AG08395 (cell line): ENCODE data around the gene IPO4.
"Not testable (repeated sequence)": the region's sequence is repeated elsewhere in the genome, so short reads cannot be mapped to it uniquely, and the experiment has no call there.

Source experiments
- DNase-seq: peaks from one replicate; pipeline ENCODE4 v3.0.0; 2012; ENCODE audit warnings: mixed read lengths, low spot score

IPO4 gene

GRCh38 chr14:24216876-24217275 is 28.3 kb upstream of the IPO4 start:
- DNase-seq = not testable (repeated sequence)

DNA sequence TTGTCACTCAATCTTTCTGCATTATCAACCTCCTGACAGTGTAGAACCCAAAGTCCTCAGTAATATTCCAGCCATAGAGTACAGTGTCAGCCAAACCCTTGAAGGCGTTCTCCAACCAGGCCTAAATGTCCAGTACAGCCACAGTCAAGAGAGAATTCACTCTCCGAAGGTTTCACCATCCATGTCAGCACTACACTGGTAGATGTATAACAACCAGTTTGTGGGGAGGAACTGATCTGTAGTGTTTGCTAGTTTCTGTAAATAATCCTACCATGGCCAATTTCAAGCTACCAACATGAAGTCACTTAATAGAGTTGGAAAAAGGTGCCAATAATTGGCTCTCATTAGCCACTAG is 27.7 kb upstream of the IPO4 start:
- DNase-seq = no peak

DNA sequence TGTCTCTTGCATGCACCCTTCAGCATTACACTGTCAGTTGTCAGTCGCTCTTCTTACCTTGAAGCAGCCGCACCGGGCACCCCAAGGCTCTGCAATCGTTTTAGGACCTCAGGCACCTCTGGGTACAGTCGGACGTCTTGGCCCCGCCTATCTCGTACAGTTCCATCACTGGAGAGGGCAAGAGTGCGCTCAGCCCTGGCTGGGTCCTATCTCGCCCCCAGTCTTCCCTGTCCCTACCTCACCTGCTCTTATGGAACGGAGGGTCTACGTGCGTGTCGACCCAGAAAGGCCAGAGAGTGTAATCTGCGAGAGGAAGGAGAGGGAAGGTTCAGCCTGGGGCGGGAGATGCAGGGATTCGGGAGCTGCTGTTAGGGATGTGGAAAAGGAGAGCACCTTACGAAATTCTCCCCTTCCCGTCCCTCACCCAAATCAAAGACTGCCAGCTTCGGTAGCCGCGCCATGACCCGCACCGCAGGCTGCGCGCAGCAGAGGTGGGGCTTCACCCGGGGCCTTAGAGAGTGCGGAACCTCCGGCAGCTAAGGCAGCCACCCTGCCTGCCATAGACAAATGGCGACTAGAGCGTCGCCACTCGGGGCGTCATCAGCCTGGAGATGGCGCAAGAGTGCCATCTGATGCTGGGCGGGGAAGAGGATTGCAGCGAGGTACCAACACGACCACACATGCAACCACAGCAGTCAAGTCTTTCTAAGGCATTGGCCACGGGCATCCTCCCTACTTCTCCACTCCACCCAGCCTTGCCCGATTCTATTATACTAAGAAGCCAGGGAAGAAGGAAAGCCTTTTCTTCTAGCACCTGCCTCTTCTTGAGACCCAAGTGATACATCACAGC is 27.1 kb upstream of the IPO4 start, which contains the start of gene MDP1:
Gene MDP1, minus strand, starts transcription at position 572 of the 850 bp plus-strand sequence. Its CDS starts 111 bp downstream, at position 461.
- peak; percentile 92 for DNase-seq

DNA sequence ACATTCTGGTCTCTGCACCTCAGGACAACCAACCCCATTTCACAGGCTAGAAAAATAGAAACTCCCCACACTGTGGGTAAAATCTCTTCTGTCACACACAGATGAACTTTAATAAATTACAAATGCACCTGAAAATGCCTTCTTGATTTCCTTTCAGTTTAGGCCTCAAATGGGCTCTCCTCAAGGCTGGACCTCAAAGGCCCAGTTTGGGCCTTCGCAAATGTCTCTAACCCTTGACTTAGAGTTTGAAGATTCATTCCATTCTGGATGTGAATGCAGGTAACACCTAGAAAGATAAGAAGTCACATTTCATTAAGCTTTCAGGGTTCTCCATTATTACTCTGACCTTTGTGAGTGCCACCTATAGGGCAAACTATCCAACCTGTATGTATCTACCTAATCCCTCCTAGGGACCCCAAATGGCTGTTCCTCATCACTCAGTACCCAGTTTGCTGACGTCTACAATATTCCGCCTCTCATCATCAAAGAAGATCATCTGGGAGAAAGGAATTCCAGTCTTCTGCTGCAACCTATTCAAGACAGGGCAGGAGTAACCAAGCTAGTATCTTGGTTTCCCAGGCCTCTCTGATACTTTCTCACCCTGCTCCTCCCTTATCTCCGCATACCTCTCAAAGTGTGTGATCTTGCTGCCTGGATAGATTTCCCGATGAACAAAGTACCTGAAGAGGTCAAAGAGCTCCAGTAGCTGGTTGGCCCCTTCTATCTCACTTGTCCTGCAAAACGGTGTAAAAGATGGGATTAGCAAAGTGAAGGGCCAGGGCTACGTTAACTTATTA is 25.4 kb upstream of the IPO4 start:
- no peak for DNase-seq

DNA sequence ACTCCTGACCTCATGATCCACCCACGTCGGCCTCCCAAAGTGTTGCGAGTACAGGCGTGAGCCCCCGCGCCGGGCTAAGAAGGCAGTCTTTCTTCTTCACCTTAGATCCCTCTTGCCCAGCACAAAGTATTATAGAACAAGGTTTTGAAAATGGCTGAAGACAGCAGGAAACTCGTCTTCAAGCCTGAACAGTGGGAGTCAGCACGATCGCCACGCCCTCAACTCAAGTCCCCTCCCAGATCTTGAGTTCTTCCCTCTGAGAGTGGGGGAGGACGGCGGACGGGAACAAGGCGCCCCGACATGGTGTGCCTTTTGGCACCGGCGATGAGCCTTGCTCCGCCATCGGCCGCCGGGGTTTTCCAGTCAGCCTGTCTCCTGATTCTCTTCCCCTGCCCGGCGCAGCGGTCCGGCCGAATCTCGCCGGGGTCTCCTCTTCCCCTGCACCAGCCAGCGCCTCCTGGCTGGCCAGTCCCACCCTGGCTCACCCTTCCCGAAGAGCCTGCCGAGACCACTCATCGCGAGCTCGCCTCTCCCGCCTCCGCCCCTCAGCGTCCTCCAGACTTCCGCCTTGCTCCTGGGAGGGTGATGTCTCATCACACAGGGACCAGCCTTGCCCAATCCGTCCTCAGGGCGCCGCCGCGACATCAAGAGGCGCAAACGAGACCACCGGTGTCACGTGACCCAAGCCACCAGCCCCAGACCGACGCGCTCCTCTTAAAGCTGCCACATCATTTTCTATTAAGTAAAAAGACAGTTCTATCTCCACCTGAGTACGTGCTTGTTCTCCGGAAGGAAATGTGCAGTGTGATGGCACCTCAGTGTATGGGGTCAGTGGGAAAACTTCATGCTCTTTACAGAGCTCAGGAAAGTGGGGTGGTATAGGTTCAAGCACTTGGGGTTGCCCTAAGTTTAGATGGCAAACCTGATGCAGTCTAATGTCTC is 24.6 kb upstream of the IPO4 start, which contains the start of gene CHMP4A:
Gene CHMP4A, minus strand, starts transcription at position 565 of the 942 bp plus-strand sequence. Its CDS starts 49 bp downstream, at position 516.
- peak; percentile 98 for DNase-seq

GRCh38 chr14:24211311-24211710 is 22.7 kb upstream of the IPO4 start:
- no peak for DNase-seq

- DNase-seq = no peak
Observed at GRCh38 chr14:24207625-24208024, 19.0 kb upstream of the IPO4 start.

- no peak for DNase-seq
Observed at GRCh38 chr14:24207104-24207551, 18.5 kb upstream of the IPO4 start.

- no peak for DNase-seq
Observed at GRCh38 chr14:24206260-24207103, 17.9 kb upstream of the IPO4 start.

- no peak for DNase-seq
Observed at GRCh38 chr14:24204163-24205146, 15.8 kb upstream of the IPO4 start.

DNA sequence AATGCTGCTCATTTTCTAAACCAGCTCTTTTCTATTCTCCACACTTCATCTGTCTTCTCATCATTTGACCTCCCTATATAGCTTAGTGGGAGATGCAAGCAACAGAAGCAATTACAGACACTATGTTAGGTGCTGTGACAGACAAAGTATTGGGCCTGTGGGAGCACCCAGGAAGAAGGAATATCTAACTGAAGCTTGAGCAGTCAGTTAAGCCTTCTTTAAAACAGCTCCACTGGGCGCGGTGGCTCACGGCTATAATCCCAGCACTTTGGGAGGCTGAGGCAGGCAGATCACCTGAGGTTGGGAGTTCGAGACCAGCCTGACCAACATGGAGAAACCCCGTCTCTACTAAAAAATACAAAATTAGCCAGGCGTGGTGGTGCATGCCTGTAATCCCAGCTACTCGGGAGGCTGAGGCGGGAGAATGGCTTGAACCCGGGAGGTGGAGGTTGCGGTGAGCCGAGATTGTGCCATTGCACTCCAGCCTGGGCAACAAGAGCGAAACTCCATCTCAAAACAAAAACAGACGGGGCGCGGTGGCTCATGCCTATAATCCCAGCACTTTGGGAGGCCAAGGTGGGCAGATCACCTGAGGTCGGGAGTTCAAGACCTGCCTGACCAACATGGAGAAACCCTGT is 14.8 kb upstream of the IPO4 start:
- not testable (repeated sequence) for DNase-seq

DNA sequence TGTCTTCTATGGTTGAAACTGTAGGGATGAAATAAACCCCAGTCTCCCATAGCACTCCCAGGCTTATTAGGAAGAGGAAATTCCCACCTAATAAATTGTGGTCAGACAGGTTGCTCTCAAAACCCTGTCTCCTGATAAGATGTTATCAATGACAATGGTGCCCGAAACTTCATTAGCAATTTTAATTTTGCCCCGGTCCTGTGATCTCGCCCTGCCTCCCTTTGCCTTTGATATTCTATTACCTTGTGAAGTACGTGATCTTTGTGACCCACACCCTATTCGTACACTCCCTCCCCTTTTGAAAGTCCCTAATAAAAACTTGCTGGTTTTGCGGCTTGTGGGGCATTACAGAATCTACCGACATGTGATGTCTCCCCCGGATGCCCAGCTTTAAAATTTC is 13.9 kb upstream of the IPO4 start:
- DNase-seq = not testable (repeated sequence)

DNA sequence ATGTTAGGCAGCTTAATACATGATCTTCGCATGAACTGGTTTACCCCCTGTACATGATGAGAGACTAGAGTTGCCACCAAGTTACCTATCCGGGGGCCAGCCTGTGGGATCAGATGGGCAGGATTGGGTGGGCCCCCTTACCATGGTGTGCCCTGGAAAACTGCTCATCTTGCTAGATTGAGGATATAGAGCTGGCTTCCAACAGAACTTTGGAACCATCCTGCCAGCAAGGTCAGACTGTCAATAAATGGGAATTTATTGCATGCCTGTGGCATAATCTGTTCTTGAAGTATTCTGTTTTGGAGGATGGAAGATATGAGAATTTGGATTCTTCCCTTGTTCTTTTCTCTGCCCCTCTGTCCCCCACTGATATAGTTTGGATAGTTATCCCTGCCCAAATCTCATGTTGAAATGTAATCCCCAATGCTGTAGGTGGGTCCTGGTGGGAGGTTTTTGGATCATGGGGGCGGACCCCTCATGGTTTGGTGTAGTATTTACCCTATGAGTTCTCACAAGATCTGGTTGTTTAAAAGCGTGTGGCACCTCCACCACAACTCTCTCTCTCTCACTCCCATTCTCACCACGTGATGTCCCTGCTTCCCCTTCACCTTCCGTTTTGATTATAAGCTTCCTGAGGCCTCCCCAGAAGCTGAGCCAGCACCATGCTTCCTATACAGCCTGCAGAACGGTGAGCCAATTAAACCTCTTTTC is 10.4 kb upstream of the IPO4 start:
- no peak for DNase-seq

- no peak for DNase-seq
Observed at GRCh38 chr14:24197056-24197450, 8.4 kb upstream of the IPO4 start.

DNA sequence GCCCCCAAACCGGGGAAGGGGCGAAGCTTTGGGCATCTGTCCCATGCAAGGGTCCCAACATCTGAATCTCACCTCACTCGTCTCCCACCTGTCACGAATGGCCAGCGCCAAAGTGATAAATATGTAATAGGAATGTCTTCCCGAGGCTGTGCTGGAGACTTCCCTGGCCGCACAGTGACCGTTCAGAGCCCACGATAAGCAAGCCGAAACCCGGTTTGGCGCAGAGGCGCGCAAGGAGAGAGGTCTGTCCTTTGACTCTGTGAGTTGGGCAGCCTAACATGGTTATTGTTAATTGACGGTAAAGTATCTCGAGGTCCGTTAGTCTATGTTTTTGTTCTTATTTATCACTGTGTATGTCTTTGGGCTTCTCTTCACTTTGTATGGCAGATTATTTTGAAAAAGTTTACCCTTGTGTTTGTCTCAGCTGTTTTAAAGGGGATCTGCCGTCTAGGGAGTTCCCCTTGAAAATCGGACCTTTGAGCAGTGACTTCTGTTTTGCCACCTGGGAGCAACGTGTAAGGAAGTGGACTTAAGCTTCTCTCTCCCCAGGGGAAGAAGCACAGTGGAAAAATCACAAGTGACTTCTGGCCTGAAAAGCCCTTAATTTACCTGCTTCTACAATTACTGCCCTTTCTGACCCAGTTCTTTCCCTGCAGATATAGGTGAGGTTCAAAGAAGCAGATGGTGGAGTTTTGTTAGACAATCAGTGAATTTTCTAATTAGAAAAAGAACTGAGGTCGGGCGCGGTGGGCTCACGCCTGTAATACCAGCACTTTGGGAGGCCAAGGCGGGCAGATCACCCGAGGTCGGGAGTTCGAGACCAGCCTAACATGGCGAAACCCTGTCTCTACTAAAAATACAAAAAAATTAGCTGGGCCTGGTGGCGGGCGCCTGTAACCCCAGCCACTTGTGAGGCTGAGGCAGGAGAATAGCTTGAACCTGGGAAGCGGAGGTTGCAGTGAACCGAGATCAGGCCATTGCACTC is 7.7 kb upstream of the IPO4 start:
- peak; percentile 34 for DNase-seq

DNA sequence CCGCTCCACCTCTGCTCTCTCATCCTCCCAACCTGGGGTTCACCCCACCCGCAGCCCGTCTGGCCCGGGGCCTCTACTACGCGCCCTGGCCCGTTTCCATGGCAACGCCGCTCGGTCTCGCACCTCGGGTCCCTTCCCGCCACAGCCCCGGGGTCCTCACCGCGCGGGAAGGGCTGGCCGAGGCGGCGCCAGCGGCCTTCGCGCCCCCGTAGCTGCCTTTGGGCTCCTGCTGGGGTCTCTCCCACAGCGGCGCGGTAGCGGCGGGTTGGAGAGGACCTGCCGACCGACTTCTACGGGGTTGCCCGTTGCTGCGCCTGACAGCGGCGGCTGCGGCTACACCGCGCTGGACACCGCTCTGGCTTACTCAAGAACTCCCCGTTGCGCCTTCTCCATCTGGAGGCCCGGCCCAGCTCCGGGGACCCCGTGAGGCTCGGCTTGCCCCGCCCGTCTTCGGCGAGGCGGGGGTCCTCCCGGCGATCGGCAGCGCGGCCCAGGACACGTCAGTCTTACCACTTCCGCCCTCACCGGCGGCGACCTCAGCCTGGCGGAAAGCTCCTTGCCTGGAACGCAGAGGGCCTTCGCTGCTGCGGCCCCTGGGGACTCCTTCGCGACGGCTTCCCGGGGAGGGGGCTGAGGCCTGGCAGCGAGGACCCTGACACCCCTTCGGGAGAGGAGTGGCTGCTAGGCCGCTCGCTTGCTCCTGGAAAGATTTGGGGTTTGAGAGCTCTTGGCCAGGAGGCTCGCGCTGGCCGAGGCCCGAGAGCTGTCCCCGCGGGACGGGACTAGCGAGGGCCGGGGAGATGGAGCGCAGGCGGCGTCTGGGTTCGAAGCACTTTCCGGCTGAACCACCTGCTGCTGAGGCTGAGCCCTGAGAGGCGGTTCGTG is 6.8 kb upstream of the IPO4 start, which contains the start of gene TM9SF1:
Gene TM9SF1, minus strand, starts transcription at position 256 of the 885 bp plus-strand sequence. CDS start 422 bp downstream, outside the sequence.
- DNase-seq = peak; percentile 91
